Iris pigment epithelial cell (primary cell): ENCODE measurements around the gene NF1.
"Not testable (repeated sequence)": the region's sequence is repeated elsewhere in the genome, so short reads cannot be mapped to it uniquely, and the experiment has no call there.

ENCODE experiments used
- DNase-seq: peaks from one replicate; pipeline ENCODE4 v3.0.0-alpha.2; 2011; ENCODE audit warnings: low read depth

NF1 gene

DNA sequence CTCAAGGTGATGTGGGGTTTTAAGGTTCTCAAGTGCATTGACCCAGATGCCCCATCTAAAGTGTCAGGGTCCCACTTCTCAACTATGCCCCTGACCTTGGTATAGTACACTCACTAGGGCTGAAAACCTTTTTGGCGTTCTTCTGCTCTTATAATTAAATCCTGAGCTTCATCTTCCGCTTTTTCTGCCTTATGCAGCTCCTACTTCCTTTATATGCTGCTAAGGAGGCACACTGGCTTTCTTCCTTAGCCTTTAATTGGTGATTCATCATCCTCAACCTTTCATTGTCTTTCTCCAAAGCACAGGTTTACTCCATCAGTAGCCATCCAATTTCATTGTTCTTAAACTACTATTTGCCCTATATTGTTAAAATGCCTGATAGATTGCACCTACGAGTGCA is 5.3 kb upstream of the NF1 start:
- DNase-seq, result no peak

DNA sequence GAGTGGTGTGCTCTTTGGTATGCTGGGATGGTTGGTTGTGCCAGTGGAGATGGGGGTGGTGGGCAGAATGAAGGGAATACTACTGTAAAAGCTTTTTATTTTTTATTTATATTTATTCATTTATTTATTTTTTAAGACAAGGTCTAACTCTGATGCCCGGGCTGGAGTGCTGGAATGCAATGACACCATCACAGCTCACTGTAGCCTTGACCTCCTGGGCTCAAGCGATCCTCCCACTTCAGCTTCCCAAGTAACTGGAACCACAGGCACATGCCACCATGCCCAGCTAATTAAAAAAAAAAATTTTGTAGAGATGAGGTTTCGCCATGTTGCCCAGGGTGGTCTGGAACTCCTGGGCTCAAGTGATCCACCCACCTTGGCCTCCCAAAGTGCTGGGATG is 4.1 kb upstream of the NF1 start:
- not testable (repeated sequence) for DNase-seq

DNA sequence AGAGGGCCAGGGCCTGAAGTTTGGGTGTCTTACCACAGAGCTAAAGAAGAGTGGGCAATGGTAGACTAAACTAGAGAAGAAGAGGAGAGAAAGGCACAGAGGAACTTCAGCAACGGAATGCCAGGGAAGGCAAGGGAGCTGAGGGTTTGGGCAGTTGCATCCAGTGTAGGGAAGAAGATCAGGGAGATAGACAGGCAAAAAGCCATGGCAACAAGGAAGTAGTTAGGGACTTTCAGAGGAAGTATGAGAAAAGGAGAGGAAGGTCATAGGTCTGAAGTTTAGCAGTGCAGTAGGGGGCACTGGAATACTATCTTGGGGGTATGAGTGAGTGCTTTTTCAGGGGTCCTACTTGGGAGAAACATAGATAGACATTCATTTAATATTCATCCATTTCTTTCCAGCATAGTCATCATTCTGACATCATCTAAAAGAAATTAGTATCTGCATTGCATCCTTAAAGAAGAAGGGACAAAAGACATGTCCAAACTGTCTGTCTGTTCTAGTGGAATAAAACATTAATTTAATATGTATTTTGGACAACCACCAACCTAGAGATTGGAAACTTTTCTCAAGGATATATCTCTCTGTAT is 2.2 kb upstream of the NF1 start:
- DNase-seq, result no peak

DNA sequence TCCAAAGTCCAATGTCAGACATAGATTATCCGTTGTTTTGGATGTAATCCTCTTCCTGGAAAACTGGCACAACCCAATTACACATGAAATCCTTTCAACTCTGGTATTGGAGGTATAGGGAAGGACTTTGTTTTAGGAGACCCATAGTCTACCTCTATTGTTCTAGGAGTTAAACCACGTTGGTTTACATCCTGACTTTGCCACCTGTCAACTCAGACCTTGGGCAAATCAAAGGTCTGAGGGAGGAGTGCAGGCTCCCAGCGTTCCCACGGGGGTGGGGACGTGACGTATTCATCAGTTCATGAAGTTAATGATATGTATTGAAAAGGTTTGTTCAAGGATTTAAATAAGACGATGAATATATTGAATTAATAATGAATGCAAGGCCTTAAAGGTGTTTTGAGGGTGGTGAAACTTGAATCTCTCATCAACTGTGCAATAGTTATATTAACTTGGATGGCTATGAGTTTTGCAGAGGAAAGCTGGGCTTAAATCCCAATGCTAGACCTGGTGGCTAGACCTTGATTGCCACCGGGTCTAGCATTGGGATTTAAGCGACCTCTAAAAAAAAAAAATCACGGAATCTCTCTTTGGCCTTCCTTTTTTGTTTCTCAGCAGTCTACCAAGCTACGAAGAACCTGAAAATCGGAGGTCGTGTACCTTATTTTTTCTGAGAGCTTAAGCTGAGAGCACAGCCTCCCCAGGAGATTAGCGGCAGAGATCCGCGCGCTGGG is 744 bp upstream of the NF1 start:
- no peak for DNase-seq

DNA sequence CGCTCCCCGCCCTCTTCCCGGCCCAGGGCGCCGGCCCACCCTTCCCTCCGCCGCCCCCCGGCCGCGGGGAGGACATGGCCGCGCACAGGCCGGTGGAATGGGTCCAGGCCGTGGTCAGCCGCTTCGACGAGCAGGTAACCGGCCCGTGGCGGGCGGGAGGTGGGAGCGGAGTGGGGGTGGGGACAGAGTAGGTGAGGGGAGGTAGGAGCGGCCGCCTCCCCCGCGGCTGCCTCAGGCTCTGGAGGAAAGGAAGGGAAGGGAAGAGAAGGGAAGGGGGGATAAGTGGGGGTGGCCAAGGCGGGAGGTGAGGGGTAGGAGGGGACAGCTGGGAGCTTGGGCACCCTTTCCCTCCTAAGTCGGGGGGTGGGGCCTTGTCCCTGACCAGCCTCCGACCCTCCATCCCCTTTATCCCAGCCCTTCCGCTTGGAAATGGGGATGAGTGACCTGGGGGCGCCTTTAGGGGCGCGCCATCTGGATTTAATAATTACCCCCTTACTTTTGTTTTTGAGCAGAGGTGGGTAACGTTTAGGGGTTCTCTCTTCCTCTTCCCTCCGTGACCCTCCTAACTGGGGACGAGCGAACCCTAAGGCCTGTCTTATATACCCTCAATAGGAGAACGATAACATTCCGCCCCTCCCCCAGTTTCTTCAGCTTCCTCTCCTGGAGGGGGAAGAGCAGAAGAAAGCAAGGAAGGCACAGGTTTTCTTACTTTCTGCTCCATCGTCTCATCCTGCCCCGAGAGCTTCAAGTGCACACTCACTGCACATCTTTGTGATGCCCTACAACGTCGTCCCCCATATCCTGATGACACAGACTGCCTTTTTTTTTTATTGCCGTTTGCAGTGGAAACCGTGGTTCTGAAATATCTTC is 694 bp downstream of the NF1 start:
- DNase-seq, result peak; percentile 39

DNA sequence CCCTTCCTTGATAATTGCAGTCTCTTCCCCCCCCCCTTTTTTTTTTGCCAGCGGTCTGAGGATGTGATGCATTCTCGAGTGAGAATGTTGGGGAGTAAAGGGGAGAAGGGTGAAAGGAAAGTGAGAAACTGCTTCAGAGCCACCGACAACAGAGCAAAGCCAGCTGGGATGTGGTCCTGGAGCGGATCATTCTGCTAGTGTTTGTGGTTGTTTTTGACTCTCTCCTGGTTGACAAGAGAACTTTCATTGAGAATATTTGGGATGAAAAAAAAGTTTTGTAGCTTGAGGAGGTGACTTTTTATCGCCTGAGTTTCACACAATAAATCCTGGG is 1.3 kb downstream of the NF1 start:
- DNase-seq, result no peak

DNA sequence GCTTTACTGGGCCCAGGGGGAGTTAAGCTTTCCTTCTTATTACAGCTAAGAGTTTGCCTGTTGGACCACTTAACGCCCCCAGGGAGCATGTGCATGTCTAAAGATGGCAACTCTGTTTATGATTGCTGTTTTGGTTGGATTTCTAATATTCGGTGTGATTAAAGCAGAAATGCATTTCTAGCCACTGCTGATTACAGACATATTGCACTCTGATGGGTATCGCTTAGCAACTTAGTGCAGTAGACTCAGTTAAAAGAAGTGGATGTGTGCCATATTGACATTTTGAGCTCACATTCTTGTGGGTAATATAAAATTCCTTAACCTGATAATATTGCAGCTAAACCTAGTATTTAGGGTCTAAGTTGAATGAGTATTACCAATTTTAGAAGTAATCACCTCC is 4.2 kb downstream of the NF1 start:
- peak; percentile 44 for DNase-seq

DNA sequence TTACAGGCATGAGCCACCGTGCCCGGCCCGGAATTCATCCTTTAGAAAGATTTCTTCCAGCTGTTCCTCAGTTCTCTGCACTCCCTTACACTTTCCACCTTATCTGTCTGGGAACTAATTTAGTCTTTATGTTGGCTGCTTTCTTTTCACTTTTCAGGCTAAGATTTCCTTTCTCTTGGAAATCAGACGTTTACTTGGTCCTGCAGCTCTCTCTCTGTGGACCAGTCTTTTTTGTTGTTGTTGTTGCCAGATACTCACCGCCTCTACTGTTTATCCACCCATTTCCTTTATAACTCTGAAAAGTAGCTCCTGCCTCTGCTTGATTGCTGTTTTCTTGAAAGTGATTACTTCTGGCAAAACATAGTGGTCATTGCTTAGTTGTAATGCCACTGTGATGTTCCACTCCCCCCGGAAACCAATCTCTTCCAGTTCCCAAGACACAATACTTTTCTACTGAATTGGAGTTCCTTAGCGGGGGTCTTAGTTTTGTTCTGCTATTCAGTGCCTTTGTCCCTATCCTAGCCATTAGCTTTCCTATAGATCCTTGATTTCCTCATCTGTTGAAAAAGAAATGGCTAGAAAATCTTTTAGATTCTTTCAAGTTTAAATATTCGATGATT is 6.2 kb downstream of the NF1 start:
- DNase-seq, result no peak

DNA sequence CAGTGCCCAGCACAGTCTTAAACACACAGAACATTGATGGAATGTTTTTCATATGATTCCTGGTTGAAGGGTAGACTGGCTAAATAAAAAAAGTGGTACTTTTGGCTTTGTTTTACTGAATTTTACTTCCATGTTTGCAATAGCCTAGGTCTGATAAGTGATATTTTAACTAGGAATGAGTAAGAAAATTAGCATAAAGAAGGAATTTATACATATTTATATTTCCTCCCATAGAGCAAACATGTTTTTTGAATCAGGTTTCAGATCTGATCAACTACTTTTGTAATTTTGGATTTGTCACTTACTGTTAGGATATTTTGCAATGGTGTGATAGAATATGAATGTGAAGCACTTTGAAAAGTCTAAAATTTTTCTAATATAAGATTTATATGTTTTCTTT is 7.2 kb downstream of the NF1 start:
- DNase-seq, result no peak

DNA sequence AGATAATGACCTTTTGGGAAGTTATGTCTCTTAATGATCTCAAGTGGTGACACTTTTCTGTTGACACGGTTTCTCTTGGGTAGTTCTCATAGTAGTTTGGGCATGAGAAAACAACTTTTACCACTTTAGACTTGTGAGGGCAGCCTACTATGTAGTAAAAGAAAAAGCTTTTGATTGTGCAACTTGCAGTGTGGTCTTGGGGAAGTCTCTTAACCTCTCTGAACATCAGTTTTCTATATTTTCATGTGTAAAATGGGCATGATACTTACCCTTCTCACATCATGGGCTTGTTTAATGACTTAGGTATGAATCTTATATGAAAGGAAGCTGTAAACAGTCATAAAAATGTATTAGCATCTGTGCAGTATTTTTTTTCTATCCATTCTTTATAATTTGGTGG is 11.2 kb downstream of the NF1 start:
- no peak for DNase-seq

DNA sequence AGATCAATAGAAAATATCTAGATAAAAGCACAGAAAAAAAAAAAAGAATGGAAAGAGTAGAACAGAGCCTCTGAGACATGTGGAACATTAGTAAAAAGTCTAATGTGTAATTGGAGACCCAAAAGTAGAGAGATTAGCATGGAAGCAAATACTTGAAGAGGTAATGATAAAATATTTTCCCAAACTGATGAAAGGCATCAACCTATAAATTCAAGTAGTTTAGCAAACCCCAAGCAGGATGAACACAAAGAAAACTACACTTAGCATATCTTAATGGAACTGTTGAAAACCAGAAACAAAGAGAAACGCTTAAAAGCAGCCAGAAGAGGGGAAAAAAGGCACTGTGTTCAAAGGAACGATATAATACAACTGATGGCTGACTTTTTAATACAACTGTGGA is 16.4 kb downstream of the NF1 start:
- DNase-seq, result no peak

DNA sequence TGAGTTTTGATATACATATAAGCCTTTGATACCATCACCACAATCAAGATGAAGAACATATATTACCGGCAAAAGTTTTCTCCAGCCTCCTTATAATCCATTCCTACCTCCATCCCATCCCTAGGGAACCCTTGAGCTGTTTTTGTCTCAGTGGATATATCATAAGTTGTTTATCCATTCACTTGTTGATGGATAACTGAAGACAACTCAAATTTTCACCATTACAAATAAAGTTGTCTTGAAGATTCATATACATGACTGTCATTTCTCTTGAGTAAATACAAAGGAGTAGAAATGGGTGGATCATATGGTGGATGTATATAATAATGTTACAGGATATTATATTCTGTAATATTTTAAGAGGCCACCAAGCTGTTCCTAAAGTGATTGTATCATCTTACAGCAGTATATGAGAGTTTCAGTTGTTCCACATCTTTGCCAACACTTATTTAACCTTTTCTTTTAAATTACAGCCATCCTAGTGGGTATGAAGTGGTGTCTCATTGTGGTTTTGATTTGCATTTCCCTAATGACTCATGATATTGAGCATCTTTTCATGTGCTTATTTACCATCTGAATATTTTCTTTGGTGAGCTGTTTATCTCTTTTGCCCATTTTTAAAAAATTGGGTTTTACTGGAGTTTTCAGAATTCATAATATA is 17.4 kb downstream of the NF1 start:
- peak; percentile 48 for DNase-seq

DNA sequence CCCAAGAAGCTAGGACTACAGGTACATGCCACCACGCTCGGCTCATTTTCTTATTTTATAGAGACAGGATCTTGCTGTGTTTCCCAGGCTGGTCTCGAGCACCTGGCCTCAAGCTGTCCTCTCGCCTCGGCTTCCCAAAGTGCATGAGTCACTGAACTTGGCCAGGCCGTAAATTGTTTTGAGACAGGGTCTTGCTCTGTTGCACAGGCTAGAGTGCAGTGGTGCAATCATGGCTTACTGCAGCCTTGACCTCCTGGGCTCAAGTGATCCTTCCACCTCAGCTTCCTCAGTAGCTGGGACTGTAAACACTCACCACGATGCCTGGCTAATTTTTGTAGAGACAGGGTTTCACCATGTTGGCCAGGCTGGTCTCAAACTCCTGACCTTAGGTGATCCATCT is 18.6 kb downstream of the NF1 start:
- DNase-seq, result peak; percentile 93

DNA sequence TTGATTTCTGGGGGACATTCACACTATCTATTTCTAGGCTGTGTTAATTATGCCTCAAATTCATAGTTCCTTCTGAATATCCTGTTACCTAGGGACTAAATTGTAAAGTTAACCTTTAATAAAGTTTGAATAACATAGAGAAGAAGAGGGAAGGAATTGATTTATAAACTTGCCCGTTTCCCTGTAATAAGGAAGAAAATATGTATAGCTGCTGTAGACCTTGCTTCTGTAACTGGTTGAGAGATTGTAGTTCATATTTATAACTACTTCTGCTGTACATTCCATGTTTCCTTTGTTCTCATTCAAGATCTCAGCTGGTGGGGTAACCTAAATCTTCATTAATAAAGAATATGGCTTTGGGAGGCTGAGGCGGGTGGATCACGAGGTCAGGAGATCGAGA is 19.2 kb downstream of the NF1 start:
- DNase-seq, result no peak

DNA sequence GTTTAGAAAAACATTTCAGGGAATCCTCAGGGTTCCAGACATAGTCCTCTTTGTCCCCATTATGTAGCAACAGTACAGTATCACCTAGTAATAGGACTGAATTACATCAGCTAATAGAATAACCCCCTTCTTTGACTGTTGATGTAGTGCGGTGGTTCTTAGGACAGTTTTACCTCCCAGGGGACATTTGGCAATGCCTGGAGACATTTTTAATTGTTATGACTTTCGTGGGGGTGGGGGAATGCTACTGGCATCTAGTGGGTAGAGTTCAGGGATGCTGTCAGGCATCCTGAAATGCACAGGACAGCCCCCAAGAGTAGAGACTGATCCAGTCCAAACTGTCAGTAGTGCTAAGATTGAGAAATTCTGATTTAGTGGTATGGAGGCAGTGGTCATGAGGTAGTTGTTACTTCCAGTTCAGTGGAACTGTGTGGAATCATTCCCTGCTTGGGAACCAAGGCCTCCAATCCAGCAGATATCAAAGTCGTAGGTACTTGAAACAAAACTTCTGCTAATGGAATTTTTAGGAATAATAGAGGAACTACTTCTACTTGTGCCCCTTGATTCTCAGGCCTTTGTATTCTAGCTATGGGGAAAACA is 20.3 kb downstream of the NF1 start:
- no peak for DNase-seq

DNA sequence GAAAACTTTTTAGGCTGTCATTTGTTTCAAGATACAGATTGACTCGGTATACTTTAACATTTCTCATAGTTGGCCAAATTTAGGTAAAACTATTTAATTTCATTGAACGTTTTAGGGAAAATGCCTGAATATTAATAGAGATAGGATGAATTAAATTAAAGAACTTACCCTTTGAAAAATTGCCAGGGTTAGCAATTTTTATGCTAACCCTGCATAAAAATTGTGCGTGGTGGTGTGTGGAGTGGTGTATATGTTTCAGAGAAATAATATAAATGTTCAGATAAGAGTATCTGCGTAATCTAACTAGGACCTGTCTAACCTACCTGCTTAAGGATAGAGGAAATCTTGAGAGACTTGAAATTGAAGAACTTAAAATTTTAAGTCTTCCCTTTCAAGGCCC is 21.4 kb downstream of the NF1 start:
- no peak for DNase-seq

DNA sequence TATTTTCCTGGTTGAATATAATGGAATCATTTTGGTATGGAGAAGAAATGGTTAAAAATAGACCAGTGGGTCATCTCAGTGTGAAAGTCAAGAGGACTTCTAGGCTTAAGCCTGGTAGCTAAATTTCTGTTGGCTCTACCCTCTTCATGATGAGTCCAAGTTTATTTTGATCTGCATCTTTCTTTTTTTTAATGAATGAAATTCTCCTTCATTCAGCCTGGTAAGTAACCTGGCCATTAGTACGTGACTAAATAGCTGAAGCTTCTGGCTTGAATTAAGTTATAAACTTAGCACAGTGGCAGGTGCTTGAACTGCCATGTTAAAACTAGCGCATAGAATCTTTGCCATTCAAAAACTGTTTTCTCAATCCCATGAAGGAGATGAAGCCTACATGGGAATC is 28.0 kb downstream of the NF1 start:
- no peak for DNase-seq

DNA sequence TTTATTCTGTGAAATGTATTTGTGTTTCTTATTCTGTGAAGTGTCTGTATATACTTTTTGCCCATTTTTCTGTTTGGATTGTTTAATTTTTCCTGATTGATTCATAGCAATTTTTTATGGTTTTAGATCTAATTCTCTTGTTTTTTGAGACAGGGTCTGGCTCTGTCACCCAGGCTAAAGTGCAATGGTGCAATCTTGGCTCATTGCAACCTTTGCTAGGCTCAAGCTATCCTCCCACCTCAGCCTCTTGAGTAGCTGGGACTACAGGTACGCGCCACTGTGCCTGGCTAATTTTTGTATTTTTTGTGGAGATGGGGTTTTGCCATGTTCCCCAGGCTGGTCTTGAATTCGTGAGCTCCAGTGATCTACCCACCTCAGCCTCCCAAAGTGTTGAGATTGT is 31.5 kb downstream of the NF1 start:
- no peak for DNase-seq

DNA sequence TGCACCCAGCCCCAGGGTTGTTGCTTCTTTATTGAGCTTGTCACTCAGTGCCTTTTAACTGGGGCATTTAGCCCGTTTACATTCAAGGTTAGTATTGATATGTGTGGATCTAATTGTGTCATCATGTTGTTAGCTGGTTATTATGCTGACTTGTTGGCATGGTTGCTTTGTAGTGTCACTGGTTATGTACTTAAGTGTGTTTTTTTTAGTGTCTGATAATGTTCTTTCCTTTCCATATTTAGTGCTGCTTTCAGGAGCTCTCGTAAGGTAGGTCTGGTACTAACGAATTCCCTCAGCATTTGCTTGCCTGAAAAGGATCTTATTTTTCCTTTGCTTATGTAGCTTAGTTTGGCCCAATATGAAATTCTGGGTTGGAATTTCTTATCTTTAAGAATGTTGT is 33.5 kb downstream of the NF1 start:
- DNase-seq, result no peak

DNA sequence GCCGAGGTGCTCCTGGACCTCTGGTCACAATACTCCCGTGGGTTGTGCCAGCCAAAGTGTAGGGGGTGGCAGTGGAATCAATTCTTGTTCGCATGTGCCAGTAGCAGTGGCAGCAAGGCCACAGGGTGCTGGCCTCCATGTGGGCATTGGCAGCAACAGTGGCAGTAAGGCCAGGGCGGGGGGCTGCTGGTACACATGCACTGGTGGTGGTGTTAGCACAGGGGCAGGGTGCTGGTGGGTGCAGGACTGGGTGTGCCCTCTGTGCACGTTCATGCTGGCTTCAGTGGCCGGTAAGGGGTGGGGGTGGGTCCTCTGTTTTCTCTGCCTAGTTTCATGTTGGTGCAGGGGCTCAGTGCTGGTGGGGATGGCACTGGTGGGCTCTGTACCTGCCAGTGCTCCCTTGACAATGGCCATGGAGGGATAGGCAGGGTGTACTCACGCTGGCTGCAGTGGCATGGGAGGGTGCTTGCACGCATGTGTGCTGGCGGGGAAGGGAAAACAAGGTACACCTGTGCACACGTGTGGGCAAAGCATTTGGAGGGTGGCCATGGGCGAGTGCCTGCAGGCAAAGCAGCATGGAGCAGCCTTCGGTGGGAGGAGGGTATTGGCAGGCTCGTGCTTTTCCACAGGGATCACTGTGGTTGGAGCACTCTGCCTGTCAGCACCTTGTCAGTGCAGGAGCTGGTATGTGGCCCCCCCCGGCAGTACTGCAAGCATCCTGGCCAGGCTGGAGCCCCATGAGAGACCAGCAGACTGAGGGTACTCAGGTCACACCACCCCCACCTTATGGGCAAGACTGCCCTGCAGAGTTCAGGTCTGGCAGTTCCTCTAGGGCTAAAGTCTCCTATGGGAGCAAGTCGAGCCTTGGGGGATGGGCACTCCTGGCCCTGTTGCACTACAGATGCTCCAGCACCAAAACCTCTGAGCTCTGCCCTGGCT is 35.8 kb downstream of the NF1 start:
- no peak for DNase-seq

DNA sequence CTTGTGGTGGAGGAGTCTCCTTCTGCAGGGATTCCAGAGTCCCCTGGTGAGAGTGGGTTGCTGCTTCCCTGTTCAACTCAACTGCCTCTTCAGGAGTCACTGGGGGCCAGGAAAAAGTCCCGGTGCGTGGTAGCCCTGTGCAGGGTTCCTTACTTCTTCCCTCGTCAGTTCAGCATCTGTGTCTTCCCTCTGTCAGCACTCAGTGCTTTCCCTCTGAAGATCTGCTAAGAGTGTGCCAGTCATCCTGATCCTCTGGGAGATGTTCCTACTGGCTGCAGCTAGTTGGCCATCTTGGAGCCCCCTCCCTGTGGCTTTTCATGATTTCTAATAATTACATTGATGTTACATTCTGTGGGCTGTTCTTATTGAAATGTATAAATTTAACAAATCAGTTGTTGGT is 36.5 kb downstream of the NF1 start:
- no peak for DNase-seq
